K562 (cell line): Measurements from ENCODE around the gene MATK. TPM values are rescaled to one million over a fixed set of nuclear protein-coding genes. Genes with fewer than 3 reads are reported as not detected.

Source experiments
- ATAC-seq: fragments of 200-7000 bp; cut with Tn5 transposase; 3 replicates; pipeline ENCODE4 v1.9.1; 2020; ENCODE audit warnings: moderate library complexity
- BruUV-seq: library from RNA; stranded (reverse); fragments of 400-500 nt; replicated peaks from 2 replicates; lab custom pipeline; 2021; lab: Mats Ljungman, UMichigan
- CTCF ChIA-PET: fragments of 300-600 bp; formaldehyde crosslinking; extraction: SDS; loops from one replicate; lab custom pipeline; 2021; ENCODE audit warnings: low intra/inter-chr PET ratio; lab: Yijun Ruan, JAX
- POLR2A ChIA-PET: fragments of 300-600, 350-650 bp; sonication (Branson Sonifier 250); formaldehyde crosslinking; extraction: SDS; loops from one replicate; lab custom pipeline; 2021; ENCODE audit warnings: antibody characterized with exemption, inconsistent platforms; lab: Yijun Ruan, JAX
- DNase-seq, 4 experiments: peaks; one replicate each; pipeline versions ENCODE4 v3.0.0 to v3.0.0-alpha.2; 2011 to 2018; ENCODE audit warnings: low spot score in 3 of 4, mixed read lengths in 3 of 4; ENCODE audit errors: extremely low read depth in 1 of 4
- FAIRE-seq: peaks from 2 replicates; lab custom pipeline; 2011; peaks lifted over from hg19 to GRCh38; lab: Jason Lieb, UNC
- H2AFZ ChIP-seq: 2 replicates; pipeline ENCODE4 v1.6.0; 2011; ENCODE audit warnings: low read depth, low read length, control low read depth, inconsistent platforms
- H3K27ac ChIP-seq: fragments of 200-600 bp; 3 replicates; pipeline ENCODE4 v1.8.0; 2011; ENCODE audit warnings: low read depth, mild to moderate bottlenecking, control low read depth, inconsistent platforms, low read length, moderate library complexity, mixed read lengths; ENCODE audit errors: extremely low read depth
- H3K27me3 ChIP-seq, 2 experiments: fragments of 300-600 bp in 1 of 2; 2 replicates in 1 of 2; 3 replicates in 1 of 2; pipeline versions ENCODE4 v1.6.0 to v1.8.0; 2011; ENCODE audit warnings: inconsistent platforms in 2 of 2, low read length in 2 of 2, mild to moderate bottlenecking in 1 of 2, mixed read lengths in 1 of 2, moderate library complexity in 1 of 2; ENCODE audit not compliant: control insufficient read depth in 2 of 2, insufficient read depth in 2 of 2
- H3K36me3 ChIP-seq: fragments of 300-600 bp; 3 replicates; pipeline ENCODE4 v1.8.0; 2011; ENCODE audit warnings: mild to moderate bottlenecking, low read length, inconsistent platforms; ENCODE audit not compliant: control insufficient read depth, insufficient read depth
- H3K4me1 ChIP-seq, 2 experiments: fragments of 200-600 bp in 1 of 2; replicated peaks in 1 of 2; 2 replicates in 1 of 2; 3 replicates in 1 of 2; pipeline versions ENCODE4 v1.5.1 to v1.8.0; 2011; ENCODE audit warnings: inconsistent platforms in 2 of 2, low read length in 2 of 2, mild to moderate bottlenecking in 1 of 2, mixed read lengths in 1 of 2, moderate library complexity in 1 of 2; ENCODE audit not compliant: control insufficient read depth in 2 of 2, insufficient read depth in 2 of 2
- H3K4me2 ChIP-seq: 2 replicates; pipeline ENCODE4 v1.6.1; 2011; ENCODE audit warnings: low read length, control low read depth, inconsistent platforms, mixed read lengths; ENCODE audit not compliant: insufficient read depth
- H3K4me3 ChIP-seq: fragments of 200-600 bp; sonication (generic), shearing (Covaris generic); 2 replicates; pipeline ENCODE4 v1.5.1; 2016; ENCODE audit warnings: control low read depth, inconsistent platforms
- H3K79me2 ChIP-seq: fragments of 200-600 bp; 3 replicates; pipeline ENCODE4 v1.8.0; 2011; ENCODE audit warnings: low read length, inconsistent platforms; ENCODE audit not compliant: control insufficient read depth, insufficient read depth
- H3K9ac ChIP-seq, 2 experiments: 2 replicates each; pipeline versions ENCODE4 v1.6.0 to v1.6.1; 2011; ENCODE audit warnings: low read depth in 2 of 2, low read length in 2 of 2, control low read depth in 1 of 2, inconsistent platforms in 1 of 2, mild to moderate bottlenecking in 1 of 2, mixed read lengths in 1 of 2; ENCODE audit not compliant: insufficient read depth in 1 of 2
- H3K9me1 ChIP-seq: one replicate; pipeline ENCODE4 v1.6.0; 2011; ENCODE audit warnings: inconsistent platforms, mild to moderate bottlenecking, low read length, moderate library complexity; ENCODE audit not compliant: control insufficient read depth, insufficient read depth
- H3K9me3 ChIP-seq: replicated peaks from 2 replicates; pipeline ENCODE4 v1.5.1; 2011; ENCODE audit warnings: low read depth, low read length, inconsistent platforms; ENCODE audit not compliant: control insufficient read depth, insufficient read depth
- H4K20me1 ChIP-seq: replicated peaks from 2 replicates; pipeline ENCODE4 v1.6.1; 2011; ENCODE audit warnings: low read length, inconsistent platforms, mixed read lengths; ENCODE audit not compliant: control insufficient read depth, insufficient read depth
- ARID4B ChIP-seq: sonication (generic); formaldehyde crosslinking; IDR thresholded peaks from 2 replicates; pipeline ENCODE4 v1.8.0; 2022; ENCODE audit warnings: mild to moderate bottlenecking, missing genetic modification reagents
- CBFA2T2 ChIP-seq: fragments of 450-650 bp; conservative IDR thresholded peaks from 2 replicates; pipeline ENCODE4 v1.6.1; 2017; ENCODE audit warnings: mild to moderate bottlenecking
- CC2D1A ChIP-seq: fragments of 450-650 bp; IDR thresholded peaks from 2 replicates; pipeline ENCODE4 v1.6.1; 2017; ENCODE audit warnings: mild to moderate bottlenecking
- SMAD4 ChIP-seq: fragments of 250-450 bp; sonication (Bioruptor Pico); conservative IDR thresholded peaks from 2 replicates; pipeline ENCODE4 v1.8.0; 2021; ENCODE audit warnings: inconsistent platforms, mild to moderate bottlenecking, moderate library complexity
- WGBS: fragments of 100-300 bp; shearing (Covaris generic); methylation state at CpG from one replicate; pipeline ENCODE4 v1.1.6; 2016; ENCODE audit warnings: low coverage, mixed read lengths; ENCODE audit not compliant: insufficient coverage; ENCODE audit errors: missing lambda C conversion rate; 5-methylcytosine and 5-hydroxymethylcytosine counted together
- in situ Hi-C: fragments of 300-500 bp; cut with MboI; formaldehyde crosslinking; loops from 4 replicates; pipeline ENCODE4 v1.15.0; 2018; ENCODE audit warnings: inconsistent platforms, mixed read lengths
- intact Hi-C: fragments of 100-400 bp; cut with micrococcal nuclease; formaldehyde crosslinking; loops from 2 replicates; pipeline ENCODE4 v1.14.2; 2022
- polyA plus RNA-seq, 8 experiments: library from polyadenylated mRNA; depleted of rRNA in 4 of 8; stranded (reverse) in 5 of 8; unstranded in 3 of 8; fragments of >200 nt; fragmentation: Nextera tagmentation in 2 of 8; fragmentation: Illumina TruSeq in 1 of 8; extraction: Ambion mirVana in 2 of 8; extraction: Trizol in 1 of 8; gene quantifications; 2 replicates each; pipeline versions ENCODE4 v1.2.1 to v1.2.3, GENCODE V29; 2011 to 2014; ENCODE audit warnings: inconsistent platforms in 1 of 8, missing spikeins in 1 of 8
- total RNA-seq, 7 experiments: library from RNA; depleted of rRNA in 6 of 7; stranded (reverse); fragments of >200 nt in 6 of 7; fragmentation: Illumina TruSeq in 2 of 7; extraction: Trizol in 2 of 7; gene quantifications; 2 replicates each; pipeline versions ENCODE4 v1.2.1 to v1.2.3, GENCODE V29; 2011 to 2021; ENCODE audit warnings: low replicate concordance in 1 of 7

The MATK gene
- total and polyA plus RNA-seq, 9 of the 15 experiments (the other 6 are each of a cell fraction or from before 2014, with no cell fraction given) = 0.08 to 41.5 (median 21.4) TPM

GRCh38 chr19:3759482-3760254, 26.5 kb downstream of the MATK start:
- Histone ChIP-seq H3K9me3 (no peaks in the 10 kb centered on the region), H3K9me1 (no peaks in the 10 kb centered on the region), H3K27me3 (no peaks in the 10 kb centered on the region), H3K9ac (peak overlapping the region in 1 of 2 experiments; percentile 75; a peak in 2 of 4 replicates), H3K27ac (no peak overlapping the region), H3K4me2 (no peak overlapping the region), H2AFZ (no peak overlapping the region), H3K36me3 (peaks cover 20% of the 10 kb centered on the region; the same call in 1 of the 3 replicates), H3K4me3 (no peak overlapping the region), H3K79me2 (peaks cover 26% of the 10 kb centered on the region), H3K4me1 (peaks cover 8 to 25% of the 10 kb centered on the region in 2 experiments; a peak in 4 of 5 replicates), H4K20me1 (no peaks in the 10 kb centered on the region)
- in situ Hi-C loops = no loop called here
- WGBS = 95% methylated on average over 14 of the region's 19 CpGs
- no TSS peak for BruUV-seq
- TF ChIP-seq SMAD4 (CRISPR knock-in tag) = no peak
- TF ChIP-seq CBFA2T2 = no peak
- TF ChIP-seq ARID4B (CRISPR knock-in tag) = no peak
- TF ChIP-seq CC2D1A = no peak
- CTCF ChIA-PET = no interaction called here
- POLR2A ChIA-PET = interaction anchor here (0.5 to 1.3 kb wide), 3 partner anchors 10 to 39 kb away, joined by 3 read pairs; no protein-coding TSS in a partner anchor
- intact Hi-C loops = no loop called here
- FAIRE-seq = no peak
- no peak for DNase-seq
- no peak for ATAC-seq
